ENCODE measurements around the gene SUMO4.

DNA sequence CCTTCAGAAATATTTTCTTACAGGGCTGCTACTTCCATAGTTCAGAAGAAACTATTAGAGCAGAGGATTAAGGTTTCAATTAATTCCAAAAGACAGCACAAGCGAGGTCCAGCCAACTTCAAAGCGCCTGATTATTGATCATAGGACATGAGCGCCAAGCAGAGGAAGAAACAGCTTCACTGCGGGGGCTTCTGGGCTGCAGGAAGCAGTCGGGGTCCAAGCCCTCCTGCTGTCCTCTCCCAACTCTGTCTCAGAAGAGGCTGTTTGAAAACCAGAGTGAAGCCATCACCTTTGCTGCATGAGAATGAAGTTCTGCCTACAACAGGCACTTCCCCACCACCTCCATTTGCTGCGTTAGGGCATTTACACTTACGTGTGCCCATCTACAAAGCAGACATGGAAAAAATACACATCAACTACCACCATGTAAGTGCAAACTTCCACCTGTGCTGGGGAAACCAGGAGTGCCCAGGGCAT, 23.9 kb downstream of the SUMO4 start:
- no peak for TF ChIP-seq POLR2A (IDR thresholded peaks at IDR 0.05; ENCODE audit: low read depth, low read length)
- TF ChIP-seq, protein P1, sequence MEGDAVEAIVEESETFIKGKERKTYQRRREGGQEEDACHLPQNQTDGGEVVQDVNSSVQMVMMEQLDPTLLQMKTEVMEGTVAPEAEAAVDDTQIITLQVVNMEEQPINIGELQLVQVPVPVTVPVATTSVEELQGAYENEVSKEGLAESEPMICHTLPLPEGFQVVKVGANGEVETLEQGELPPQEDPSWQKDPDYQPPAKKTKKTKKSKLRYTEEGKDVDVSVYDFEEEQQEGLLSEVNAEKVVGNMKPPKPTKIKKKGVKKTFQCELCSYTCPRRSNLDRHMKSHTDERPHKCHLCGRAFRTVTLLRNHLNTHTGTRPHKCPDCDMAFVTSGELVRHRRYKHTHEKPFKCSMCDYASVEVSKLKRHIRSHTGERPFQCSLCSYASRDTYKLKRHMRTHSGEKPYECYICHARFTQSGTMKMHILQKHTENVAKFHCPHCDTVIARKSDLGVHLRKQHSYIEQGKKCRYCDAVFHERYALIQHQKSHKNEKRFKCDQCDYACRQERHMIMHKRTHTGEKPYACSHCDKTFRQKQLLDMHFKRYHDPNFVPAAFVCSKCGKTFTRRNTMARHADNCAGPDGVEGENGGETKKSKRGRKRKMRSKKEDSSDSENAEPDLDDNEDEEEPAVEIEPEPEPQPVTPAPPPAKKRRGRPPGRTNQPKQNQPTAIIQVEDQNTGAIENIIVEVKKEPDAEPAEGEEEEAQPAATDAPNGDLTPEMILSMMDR (conservative IDR thresholded peaks at IDR 0.05; ENCODE audit: low read depth, low read length): no peak
- TF ChIP-seq MXI1 (IDR thresholded peaks at IDR 0.05; ENCODE audit: borderline replicate concordance, low read depth, low read length): no peak
- TF ChIP-seq, protein P2, sequence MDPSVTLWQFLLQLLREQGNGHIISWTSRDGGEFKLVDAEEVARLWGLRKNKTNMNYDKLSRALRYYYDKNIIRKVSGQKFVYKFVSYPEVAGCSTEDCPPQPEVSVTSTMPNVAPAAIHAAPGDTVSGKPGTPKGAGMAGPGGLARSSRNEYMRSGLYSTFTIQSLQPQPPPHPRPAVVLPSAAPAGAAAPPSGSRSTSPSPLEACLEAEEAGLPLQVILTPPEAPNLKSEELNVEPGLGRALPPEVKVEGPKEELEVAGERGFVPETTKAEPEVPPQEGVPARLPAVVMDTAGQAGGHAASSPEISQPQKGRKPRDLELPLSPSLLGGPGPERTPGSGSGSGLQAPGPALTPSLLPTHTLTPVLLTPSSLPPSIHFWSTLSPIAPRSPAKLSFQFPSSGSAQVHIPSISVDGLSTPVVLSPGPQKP (IDR thresholded peaks at IDR 0.05; ENCODE audit: borderline replicate concordance, low read depth, low read length): no peak
- no peak for TF ChIP-seq SMC3 (IDR thresholded peaks at IDR 0.05; ENCODE audit: low read depth, low read length)
- no peak for TF ChIP-seq RFX5 (IDR thresholded peaks at IDR 0.05; ENCODE audit: low read depth, low read length)
- TF ChIP-seq, protein P3, sequence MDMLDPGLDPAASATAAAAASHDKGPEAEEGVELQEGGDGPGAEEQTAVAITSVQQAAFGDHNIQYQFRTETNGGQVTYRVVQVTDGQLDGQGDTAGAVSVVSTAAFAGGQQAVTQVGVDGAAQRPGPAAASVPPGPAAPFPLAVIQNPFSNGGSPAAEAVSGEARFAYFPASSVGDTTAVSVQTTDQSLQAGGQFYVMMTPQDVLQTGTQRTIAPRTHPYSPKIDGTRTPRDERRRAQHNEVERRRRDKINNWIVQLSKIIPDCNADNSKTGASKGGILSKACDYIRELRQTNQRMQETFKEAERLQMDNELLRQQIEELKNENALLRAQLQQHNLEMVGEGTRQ (IDR thresholded peaks at IDR 0.05; ENCODE audit: low read depth, low read length): no peak
- TF ChIP-seq RCOR1 (IDR thresholded peaks at IDR 0.05; ENCODE audit: insufficient replicate concordance, low read length): no peak
- TF ChIP-seq CHD1 (IDR thresholded peaks at IDR 0.05; ENCODE audit: low read depth, low read length): no peak
- no peak for TF ChIP-seq RAD21 (IDR thresholded peaks at IDR 0.05; ENCODE audit: low read length)
- TF ChIP-seq CEBPB (IDR thresholded peaks at IDR 0.05; ENCODE audit: low read depth, low read length): no peak
